ENCODE results near the gene LHFPL3. TPM values are rescaled to one million over a fixed set of nuclear protein-coding genes. Genes with fewer than 3 reads are reported as not detected.

LHFPL3 gene
- total and polyA plus RNA-seq, 2 of the 13 experiments (the other 11 are each of a cell fraction or from before 2014, with no cell fraction given), result not detected

DNA sequence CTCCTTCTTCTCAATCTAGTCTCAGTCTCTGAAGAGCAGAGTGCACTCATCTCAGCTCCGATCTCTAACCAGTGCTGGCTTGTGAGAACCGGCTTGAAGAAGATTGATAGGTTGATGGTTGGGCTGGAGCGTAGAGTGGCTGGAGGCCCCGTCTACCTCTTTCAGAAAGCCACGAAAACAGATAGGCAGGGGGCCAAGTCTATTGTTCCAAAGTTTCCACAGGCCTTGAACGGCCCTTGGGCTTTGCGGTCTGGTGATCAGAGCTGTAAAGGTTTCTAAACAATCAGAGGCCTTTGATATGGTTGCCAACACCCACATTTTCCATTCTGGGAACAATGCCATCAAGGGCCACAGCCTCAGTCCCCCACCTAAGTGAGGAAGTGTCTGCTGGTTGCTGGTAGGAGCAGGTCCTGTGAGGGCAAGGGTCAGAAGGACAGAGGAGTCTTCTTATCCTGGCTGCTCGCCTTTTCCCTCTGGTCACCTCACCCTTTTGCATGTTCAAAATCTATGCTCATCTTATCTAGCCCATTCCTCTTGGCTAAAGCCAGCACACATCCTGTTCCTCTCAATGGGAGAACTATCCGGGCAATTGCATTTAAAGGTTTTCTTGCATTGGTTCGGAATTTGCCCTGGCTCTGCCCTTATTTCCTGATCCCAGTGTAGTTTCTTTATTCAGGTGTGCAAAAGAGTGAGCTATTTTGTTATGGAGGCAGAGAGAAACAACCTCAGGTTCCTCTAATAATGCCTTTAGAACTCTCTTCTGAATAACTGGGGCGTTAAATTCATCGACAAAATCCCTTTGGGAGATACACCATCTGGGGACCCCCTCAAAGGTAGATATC is 615.3 kb downstream of the LHFPL3 start (continued):
- TF ChIP-seq KMT2A (CRISPR knock-in tag; IDR thresholded peaks at IDR 0.05) (no peak), SALL1 (CRISPR knock-in tag; IDR thresholded peaks at IDR 0.05) (peak; percentile 61), ZBTB44 (CRISPR knock-in tag; IDR thresholded peaks at IDR 0.05) (no peak), ZNF580 (CRISPR knock-in tag; IDR thresholded peaks at IDR 0.05; ENCODE audit: borderline replicate concordance, low read depth) (0 out of 2 replicates have a peak, but pooled peaks have one; percentile 16), ZBTB8A (CRISPR knock-in tag; IDR thresholded peaks at IDR 0.05; ENCODE audit: borderline replicate concordance, low read depth) (no peak), FOXO1 (CRISPR knock-in tag; IDR thresholded peaks at IDR 0.05) (no peak), ZNF800 (CRISPR knock-in tag; IDR thresholded peaks at IDR 0.05) (no peak), ZNF792 (CRISPR knock-in tag; IDR thresholded peaks at IDR 0.05) (0 out of 2 replicates have a peak, but pooled peaks have one; percentile 37), KAT8 (CRISPR knock-in tag; IDR thresholded peaks at IDR 0.05) (peak; percentile 32; the same call in 1 of the 2 replicates), PHF8 (CRISPR knock-in tag; IDR thresholded peaks at IDR 0.05) (no peak; the same call in 1 of the 2 replicates)
